GM19239 (cell line): Measurements from ENCODE around the gene NAALADL2.

Experiments used
- DNase-seq: peaks from one replicate; pipeline ENCODE4 v3.0.0; 2011; ENCODE audit warnings: low spot score; ENCODE audit not compliant: insufficient read length
- FAIRE-seq: peaks from 2 replicates; lab custom pipeline; 2011; peaks lifted over from hg19 to GRCh38; lab: Jason Lieb, UNC

The NAALADL2 gene

DNA sequence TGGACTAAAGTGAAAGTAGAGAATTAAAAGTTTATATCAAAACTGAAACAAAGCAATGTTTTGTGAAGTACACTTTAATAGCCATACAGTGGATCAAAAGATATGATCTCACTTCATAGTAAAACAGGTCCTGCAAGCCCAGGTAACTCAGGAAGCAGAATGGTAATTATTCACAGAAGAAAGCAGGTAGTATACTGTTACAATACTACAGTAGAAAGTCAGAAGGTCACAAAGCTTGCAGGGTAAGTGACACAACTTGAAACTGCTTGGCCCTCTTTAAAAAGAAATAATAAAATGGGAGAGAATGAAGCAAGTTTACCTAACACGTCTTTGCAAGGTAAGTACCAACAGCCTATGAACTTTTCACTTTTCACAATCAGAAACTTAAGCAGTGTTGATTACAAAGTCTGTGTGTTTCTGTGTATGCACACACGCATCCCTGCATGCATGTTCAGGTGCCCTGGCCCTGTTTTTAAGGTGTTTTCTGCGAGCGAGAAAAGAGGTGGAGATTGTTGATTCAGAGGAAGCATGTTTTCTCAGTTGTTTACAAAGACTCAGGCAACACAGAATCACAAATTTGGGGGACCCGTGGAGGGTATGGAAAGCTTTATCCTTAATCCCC lies at the start of gene NAALADL2:
Gene NAALADL2 (plus strand): TSS at position 221 of the 622 bp plus-strand sequence.
- no peak for FAIRE-seq
- DNase-seq: no peak

GRCh38 chr3:174810254-174810653 lies 48.9 kb upstream of the NAALADL2 start:
- FAIRE-seq (no peak), DNase-seq (no peak)

- no peak for DNase-seq
- FAIRE-seq: no peak
These were observed 46.8 kb upstream of the NAALADL2 start for GRCh38 chr3:174812172-174812862.

DNA sequence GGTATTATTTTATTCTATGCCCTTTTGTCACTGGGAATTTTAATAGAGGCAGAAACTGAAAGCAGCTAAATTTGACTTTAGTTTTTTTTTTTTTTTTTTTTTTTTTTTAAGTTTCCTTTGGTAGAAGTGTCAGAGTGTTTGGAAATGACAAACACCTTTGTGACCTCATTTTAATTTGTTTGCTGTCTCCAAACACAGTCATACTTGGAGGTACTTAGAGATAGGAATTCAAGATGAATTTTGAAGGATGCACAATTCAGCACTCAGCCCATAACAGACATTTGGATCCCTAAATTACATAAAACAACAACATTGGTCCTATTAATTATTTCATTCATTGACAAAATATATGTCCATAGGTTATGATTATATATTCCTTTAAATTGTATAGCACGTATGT lies 43.4 kb upstream of the NAALADL2 start:
- DNase-seq (no peak), FAIRE-seq (no peak)

GRCh38 chr3:174820885-174821284 lies 38.2 kb upstream of the NAALADL2 start:
- FAIRE-seq (no peak), DNase-seq (no peak)

DNA sequence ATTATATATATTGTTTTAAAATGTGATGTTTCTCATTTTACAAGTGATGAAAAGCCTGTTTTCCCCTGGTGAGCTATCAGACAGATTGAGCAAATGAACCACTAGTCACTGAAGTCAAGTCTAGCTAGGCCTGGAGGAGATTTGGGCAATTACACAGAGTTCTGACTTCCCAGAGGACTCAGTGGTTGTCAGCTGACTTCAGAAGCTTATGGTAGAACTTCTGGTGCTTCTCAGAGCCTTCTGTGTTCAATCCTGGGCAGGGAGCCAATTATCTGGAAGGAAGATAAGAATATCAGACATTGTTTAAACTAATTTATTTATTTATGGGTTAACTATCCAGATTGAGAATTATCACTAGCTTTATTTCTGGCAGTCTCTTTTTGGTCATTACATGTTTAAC lies 37.7 kb upstream of the NAALADL2 start:
- FAIRE-seq (no peak), DNase-seq (no peak)

DNA sequence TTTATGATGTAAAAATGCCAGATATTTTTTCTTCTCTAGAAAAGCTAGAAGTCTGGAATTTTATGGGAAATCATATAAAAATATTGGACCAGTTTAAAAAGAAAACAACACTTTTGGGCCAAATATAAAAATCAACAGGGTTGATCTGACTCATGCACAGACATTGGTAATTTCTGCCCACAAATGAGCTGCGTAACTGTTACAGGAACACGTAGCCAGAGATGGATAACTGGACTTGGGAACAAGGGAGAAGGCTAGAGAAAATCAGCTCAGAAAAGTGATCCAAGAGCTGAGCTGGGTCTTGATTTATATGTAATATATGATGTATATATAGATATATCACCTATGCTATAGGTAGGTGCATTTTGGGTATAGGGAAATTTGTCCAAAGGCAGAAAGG lies 36.8 kb upstream of the NAALADL2 start:
- DNase-seq (no peak), FAIRE-seq (no peak)

DNA sequence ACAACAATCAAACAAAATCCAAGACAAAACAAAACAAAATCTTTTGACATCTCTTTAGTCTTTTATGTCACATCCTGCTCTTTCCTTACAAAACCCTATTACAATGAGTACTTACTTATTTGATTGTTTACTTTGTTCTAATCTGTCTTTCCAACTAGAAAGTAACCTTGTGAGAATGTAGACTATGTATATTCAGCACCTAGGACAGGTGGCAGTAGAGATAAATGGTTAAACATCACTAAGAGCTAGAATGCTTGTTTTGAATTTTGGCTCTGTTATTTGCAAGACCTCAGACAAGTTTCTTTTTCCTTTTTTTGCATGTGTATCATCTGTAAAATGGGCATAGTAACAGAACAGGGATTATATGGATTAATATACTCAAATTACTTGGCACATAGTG lies 33.1 kb upstream of the NAALADL2 start:
- no peak for FAIRE-seq

DNA sequence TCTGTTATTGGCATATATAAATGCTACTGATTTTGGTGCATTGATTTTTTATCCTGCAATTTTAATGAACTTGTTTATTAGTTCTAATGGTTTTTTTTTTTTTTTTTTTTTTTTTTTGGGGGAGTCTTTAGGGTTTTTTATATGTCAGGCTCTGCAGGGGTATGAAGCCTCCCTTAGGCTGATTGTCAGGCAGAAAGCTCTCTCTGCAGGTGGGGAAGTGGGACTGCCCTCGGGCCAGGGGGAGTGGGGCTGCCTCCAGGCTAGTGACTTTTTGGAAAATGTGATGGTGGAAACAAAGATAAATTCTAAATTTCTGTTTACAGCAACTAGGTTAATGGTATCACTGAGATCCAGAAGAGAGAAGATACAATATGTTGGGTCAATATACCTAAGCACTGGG lies 14.4 kb upstream of the NAALADL2 start:
- FAIRE-seq (no peak), DNase-seq (no peak)

More for the DNA sequence above, 33.1 kb upstream of the NAALADL2 start:
- no peak for DNase-seq

- DNase-seq (no peak), FAIRE-seq (no peak)
These were observed 13.1 kb upstream of the NAALADL2 start for GRCh38 chr3:174846055-174846454.

- no peak for DNase-seq
- FAIRE-seq: no peak
These were observed 4.1 kb upstream of the NAALADL2 start for GRCh38 chr3:174854987-174855386.

DNA sequence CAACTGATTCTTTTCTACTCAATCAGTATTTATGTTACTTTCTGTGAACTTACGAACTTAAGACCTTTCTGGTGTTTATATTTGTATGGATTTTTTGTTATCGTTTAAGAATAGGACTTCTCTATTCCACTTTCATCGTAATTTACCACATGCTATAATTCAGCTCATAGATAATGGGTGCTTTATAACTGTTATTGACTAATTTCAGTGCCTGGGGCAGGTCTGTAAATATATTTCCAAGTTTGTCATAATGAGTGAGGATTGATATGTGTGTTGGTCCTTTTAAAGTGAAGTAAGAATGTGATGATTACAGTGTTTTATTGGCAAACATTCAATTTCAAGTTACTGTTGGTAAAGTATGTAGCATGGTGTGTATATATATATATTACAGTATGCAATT lies 1.8 kb upstream of the NAALADL2 start:
- FAIRE-seq: no peak
- DNase-seq: no peak

GRCh38 chr3:174858353-174858752 lies 781 bp upstream of the NAALADL2 start:
- FAIRE-seq (no peak), DNase-seq (no peak)

GRCh38 chr3:174859756-174860155 lies 622 bp downstream of the NAALADL2 start:
- no peak for FAIRE-seq
- DNase-seq: no peak

- no peak for DNase-seq
- FAIRE-seq: no peak
These were observed 3.0 kb downstream of the NAALADL2 start for GRCh38 chr3:174862101-174862500.

DNA sequence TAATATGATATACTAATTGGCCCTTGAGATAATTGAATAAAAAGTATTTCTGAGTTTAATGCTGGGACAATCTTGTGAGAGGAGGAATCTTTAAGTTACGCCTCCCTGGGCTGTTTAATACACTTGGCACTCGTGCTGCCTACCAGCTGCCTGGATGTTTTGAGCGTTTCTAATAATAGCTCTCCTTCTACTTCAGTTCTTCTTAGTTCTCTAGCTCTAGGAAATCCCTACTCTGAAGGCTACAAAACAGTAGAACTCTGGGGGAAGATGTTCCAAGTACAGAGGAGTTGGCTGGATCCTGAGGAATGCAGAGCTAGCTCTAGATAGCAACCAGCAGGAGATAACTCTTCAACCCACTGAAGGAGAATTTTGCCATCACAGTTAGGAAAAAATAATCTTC lies 3.5 kb downstream of the NAALADL2 start:
- DNase-seq (no peak), FAIRE-seq (no peak)

DNA sequence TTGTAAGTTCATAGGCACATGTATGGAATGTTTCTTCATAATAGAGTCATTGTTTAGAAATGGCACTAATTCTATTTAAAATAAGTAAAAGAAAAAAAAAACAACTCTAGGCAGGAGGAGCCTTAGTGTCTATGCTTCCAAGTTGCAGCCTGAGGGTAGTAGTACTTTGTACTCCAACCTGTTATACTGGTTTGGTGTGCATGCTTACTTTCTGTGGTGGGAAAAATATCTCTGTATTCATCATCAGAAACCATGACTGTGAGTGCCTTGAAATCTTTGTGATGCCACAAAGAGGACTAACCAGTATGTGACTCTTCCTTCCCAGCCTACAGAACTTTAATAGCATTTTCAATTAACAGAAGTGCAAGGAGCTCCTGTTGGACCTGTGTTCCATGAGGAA lies 4.4 kb downstream of the NAALADL2 start:
- no peak for DNase-seq
- no peak for FAIRE-seq

DNA sequence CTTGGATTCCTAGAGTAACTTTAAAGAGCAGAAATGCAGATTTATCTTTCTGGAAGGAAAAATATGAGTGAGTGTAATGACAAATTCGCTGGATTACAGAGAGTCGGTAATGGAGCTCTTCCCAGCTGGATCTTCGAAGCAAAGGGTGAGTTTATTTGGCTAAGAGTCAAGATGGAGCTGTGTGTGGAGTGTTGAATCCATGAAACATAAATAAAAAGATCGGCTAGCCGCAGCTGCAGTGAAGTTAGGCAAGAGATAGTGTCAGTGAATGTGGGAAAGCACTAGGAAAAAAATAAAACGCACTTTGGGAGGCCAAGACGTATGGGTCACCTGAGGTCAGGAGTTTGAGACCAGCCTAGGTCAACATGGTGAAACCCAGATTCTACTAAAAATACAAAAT lies 10.3 kb downstream of the NAALADL2 start:
- FAIRE-seq (no peak), DNase-seq (no peak)

DNA sequence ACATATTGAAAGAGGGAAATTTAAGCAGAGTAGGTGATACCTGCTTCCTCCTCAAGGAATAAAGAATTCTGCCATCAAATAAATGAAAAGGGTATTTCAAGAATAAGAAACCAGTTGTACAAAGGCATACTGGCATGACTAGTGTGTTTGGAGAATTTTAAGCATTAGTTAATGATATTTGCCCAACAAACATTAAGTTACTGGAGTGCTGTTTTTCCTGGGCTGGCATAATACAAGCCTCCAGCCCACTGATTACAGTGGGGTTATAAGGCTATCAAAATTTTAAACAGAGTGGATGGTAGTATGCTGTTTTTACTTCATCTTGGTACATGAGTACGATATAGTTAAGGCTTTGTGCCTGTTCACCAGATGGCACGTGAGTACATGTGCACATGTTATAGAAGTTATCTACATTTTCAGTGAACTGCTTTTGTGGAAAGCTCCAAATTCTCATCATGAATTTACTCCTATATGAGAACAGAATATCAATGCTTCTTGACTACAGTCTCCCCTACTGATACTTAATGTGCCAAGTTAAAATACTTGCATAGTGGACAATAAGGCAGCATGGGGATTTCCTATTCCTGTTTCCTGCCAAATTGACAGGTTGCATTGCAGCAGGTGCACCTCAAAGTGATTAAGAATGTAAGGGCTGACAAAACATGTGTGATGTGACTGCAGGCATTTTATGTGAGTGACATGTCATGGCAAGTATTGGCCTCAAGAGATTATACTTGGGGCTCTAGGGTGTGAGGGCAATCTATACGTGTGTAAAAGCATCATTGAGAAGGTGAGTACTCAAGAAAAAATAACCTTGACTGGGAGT lies 14.9 kb downstream of the NAALADL2 start:
- DNase-seq (no peak), FAIRE-seq (no peak)

- FAIRE-seq (no peak), DNase-seq (no peak)
These were observed 23.7 kb downstream of the NAALADL2 start for GRCh38 chr3:174882789-174883188.
